Activated CD4-positive, alpha-beta memory T cell treated with anti-CD3 and anti-CD28 coated beads for 36 hours (primary cell): ENCODE results near the gene TSC22D4. TPM values are rescaled to one million over a fixed set of nuclear protein-coding genes. Genes with fewer than 3 reads are reported as not detected.
A peak's percentile ranks its signal among the peaks of the same experiment; 100 is the strongest.
"Not testable (repeated sequence)": the region's sequence is repeated elsewhere in the genome, so short reads cannot be mapped to it uniquely, and the experiment has no call there.

ENCODE experiments used
- CTCF ChIA-PET: fragments of 350-600 bp; sonication (Branson Sonifier 250); formaldehyde crosslinking; loops from one replicate; lab custom pipeline; 2021; ENCODE audit warnings: antibody characterized with exemption, inconsistent platforms; lab: Charles Lee
- POLR2A ChIA-PET: fragments of 350-600 bp; sonication (Branson Sonifier 250); formaldehyde crosslinking; loops from one replicate; lab custom pipeline; 2021; ENCODE audit warnings: antibody characterized with exemption; lab: Charles Lee
- DNase-seq: peaks from one replicate; pipeline ENCODE4 v3.0.0-alpha.2; 2020
- H3K27ac Mint-ChIP-seq: one replicate; pipeline ENCODE4 v1.8.0; 2021; ENCODE audit warnings: mixed read lengths
- H3K27me3 Mint-ChIP-seq: one replicate; pipeline ENCODE4 v1.8.0; 2021; ENCODE audit warnings: mixed read lengths
- H3K36me3 Mint-ChIP-seq: one replicate; pipeline ENCODE4 v1.8.0; 2021; ENCODE audit warnings: mixed read lengths
- H3K4me1 Mint-ChIP-seq: one replicate; pipeline ENCODE4 v1.8.0; 2021; ENCODE audit warnings: low read depth, mixed read lengths
- H3K4me3 Mint-ChIP-seq: one replicate; pipeline ENCODE4 v1.8.0; 2021; ENCODE audit warnings: mild to moderate bottlenecking, mixed read lengths
- H3K9me3 Mint-ChIP-seq: one replicate; pipeline ENCODE4 v1.8.0; 2021; ENCODE audit warnings: mixed read lengths
- intact Hi-C: fragments of 100-400 bp; cut with micrococcal nuclease; formaldehyde crosslinking; loops from one replicate; pipeline ENCODE4 v1.15.1; 2023
- total RNA-seq, 2 experiments: library from RNA; stranded (reverse); gene quantifications; one replicate each; pipeline ENCODE4 v1.2.3, GENCODE V29; 2021

TSC22D4 gene
- total RNA-seq, 2 experiments from 2014 or later, result 87.8 to 89.5 TPM

DNA sequence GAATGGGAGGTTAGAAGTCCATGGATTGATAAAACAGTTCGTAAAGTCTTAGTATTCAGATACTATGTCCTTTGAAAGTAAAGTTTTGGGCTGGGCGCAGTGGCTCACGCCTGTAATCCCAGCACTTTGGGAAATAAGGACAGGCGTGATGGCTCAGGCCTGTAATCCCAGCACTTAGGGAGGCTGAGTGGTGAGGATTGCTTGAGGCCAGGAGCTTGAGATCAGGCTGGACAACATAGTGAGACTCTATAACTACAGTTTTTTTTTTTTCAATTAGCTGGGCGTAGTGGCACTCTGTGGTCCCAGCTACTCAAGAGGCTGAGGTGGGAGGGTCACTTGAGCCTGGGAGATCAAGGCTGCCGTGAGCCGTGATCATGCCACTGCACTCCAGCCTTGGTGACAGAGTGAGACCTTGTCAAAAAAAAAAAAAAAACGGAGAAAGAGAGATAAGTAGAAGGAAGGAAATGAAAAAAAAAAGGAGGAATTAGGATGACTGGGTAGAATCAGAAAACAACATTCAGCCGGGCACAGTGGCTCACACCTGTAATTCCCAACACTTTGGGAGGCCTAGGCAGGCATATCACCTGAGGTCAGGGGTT is 34.3 kb upstream of the TSC22D4 start:
- no peaks in the 10 kb centered on the region for H3K36me3 Mint-ChIP-seq
- H3K27ac Mint-ChIP-seq, result no peak overlapping the region
- no peak overlapping the region for H3K4me3 Mint-ChIP-seq
- intact Hi-C loops, result no loop called here
- H3K27me3 Mint-ChIP-seq, result no peaks in the 10 kb centered on the region
- H3K4me1 Mint-ChIP-seq, result peaks cover 21% of the 10 kb centered on the region
- ChIA-PET POLR2A (no interaction called here), CTCF (interaction anchor here (1.1 kb wide), 1 partner anchor 46 kb away, joined by 4 read pairs; no protein-coding TSS in a partner anchor)
- no peaks in the 10 kb centered on the region for H3K9me3 Mint-ChIP-seq
- DNase-seq, result no peak

DNA sequence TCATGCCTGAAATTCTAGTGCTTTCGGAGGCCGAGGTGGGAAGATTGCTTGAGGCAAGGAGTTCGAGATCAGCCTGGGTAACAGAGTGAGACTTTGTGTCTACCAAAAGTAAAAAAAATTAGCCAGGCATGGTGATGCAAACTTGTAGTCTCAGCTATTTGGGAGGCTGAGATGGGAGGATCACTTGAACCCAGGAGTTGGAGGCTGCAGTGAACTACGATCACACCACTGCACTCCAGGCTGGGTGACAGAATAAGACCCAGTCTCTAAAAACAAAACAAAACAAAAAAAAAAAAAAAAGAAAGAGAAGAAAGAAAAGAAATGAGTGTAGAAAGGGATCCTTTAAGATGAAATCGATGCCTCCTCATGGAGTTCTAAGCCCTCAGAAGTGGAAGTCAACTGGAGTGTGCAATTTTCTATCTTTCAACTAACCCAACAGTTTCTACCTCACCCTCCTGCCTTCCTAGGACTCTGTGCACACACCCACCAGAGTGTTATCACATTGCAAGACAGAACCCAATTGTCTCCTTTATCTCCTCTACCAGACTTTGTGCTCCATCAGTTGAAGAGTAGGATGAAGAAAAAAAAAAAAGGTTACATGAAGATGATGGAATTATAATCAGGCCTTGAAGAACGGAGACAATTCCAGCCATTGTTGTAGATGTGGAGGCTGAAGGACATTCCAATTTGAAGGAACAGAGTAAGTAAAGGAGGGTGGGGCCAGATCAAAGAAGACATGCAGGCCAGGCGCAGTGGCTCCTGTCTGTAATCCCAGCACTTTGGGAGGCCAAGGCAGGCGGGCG is 31.6 kb upstream of the TSC22D4 start:
- intact Hi-C loops, result no loop called here
- H3K36me3 Mint-ChIP-seq, result no peaks in the 10 kb centered on the region
- POLR2A ChIA-PET, result no interaction called here
- no peak overlapping the region for H3K27ac Mint-ChIP-seq
- no peak for DNase-seq
- no peaks in the 10 kb centered on the region for H3K9me3 Mint-ChIP-seq
- H3K27me3 Mint-ChIP-seq, result no peaks in the 10 kb centered on the region
- no peak overlapping the region for H3K4me3 Mint-ChIP-seq
- peaks cover 6% of the 10 kb centered on the region for H3K4me1 Mint-ChIP-seq
- CTCF ChIA-PET, result no interaction called here

DNA sequence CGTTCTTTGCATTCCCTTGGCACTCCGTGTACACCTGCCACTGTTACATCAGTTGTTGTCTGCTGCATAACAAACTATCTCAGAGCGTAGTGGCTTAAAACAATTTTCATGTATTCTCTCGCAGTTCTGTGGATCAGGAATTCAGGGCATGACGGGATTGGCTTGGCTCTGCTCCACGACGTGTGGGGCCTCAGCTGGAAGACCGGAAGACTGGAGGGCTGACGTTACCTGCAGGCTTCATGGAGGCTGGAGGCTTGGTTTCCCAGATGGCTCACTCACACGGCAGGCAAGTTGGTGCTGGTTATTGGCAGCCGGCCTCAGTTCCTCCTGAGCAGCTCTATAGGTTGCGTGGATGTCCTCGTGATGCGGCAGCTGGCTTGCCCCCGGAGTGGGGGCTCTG is 30.2 kb upstream of the TSC22D4 start:
- no peaks in the 10 kb centered on the region for H3K27me3 Mint-ChIP-seq
- H3K4me1 Mint-ChIP-seq, result no peaks in the 10 kb centered on the region
- ChIA-PET CTCF (no interaction called here), POLR2A (no interaction called here)
- DNase-seq, result no peak
- H3K9me3 Mint-ChIP-seq, result no peaks in the 10 kb centered on the region
- peak overlapping the region; percentile 26 for H3K27ac Mint-ChIP-seq
- no peak overlapping the region for H3K4me3 Mint-ChIP-seq
- intact Hi-C loops, result no loop called here
- no peaks in the 10 kb centered on the region for H3K36me3 Mint-ChIP-seq

DNA sequence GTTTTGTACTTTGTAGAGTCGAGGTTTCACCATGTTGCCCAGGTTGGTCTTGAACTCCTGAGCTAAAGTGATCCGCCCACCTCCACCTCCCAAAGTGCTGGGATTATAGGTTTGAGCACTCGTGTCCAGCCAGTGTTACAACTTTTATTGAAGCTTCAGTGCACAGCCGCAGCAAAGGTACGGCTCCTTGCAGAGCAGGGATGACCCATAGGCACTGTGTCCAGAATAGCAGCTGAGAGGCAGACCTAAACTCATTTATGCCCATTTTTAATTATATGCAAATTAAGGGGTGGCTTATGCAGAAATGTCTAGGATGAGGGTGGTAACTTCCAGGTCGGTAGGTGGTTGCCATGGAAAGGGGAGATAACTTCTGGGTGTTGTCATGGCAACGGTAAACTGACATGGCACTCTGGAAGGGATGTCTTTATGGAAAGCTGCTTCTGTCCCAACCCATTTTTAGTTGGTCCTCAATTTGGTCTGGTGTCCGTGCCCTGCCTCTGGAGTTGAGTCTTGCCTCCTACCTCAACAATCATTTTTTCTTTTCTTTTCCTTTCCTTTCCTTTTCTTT is 27.4 kb upstream of the TSC22D4 start:
- POLR2A ChIA-PET, result interaction anchor here (0.6 kb wide), 1 partner anchor 54 kb away, joined by 3 read pairs; no protein-coding TSS in a partner anchor
- no peaks in the 10 kb centered on the region for H3K36me3 Mint-ChIP-seq
- H3K27me3 Mint-ChIP-seq, result no peaks in the 10 kb centered on the region
- intact Hi-C loops, result no loop called here
- CTCF ChIA-PET, result interaction anchor here (0.6 to 1.0 kb wide), 2 partner anchors 9 to 61 kb away, joined by 3 read pairs; no protein-coding TSS in a partner anchor
- H3K9me3 Mint-ChIP-seq, result no peaks in the 10 kb centered on the region
- H3K4me1 Mint-ChIP-seq, result no peaks in the 10 kb centered on the region
- H3K4me3 Mint-ChIP-seq, result no peak overlapping the region
- H3K27ac Mint-ChIP-seq, result no peak overlapping the region
- no peak for DNase-seq

- no peaks in the 10 kb centered on the region for H3K27me3 Mint-ChIP-seq
- no peaks in the 10 kb centered on the region for H3K36me3 Mint-ChIP-seq
- DNase-seq, result no peak
- CTCF ChIA-PET, result no interaction called here
- no peak overlapping the region for H3K27ac Mint-ChIP-seq
- intact Hi-C loops, result no loop called here
- no peaks in the 10 kb centered on the region for H3K9me3 Mint-ChIP-seq
- no peaks in the 10 kb centered on the region for H3K4me1 Mint-ChIP-seq
- POLR2A ChIA-PET, result no interaction called here
- H3K4me3 Mint-ChIP-seq, result no peak overlapping the region
Measured at GRCh38 chr7:100504887-100505611, 26.0 kb upstream of the TSC22D4 start.

GRCh38 chr7:100504031-100504430 is 25.0 kb upstream of the TSC22D4 start:
- H3K36me3 Mint-ChIP-seq, intact Hi-C loops, CTCF ChIA-PET: not testable (repeated sequence)

GRCh38 chr7:100500743-100501142 is 21.7 kb upstream of the TSC22D4 start:
- H3K9me3 Mint-ChIP-seq, intact Hi-C loops, H3K36me3 Mint-ChIP-seq, H3K27me3 Mint-ChIP-seq, H3K4me3 Mint-ChIP-seq, H3K4me1 Mint-ChIP-seq, DNase-seq, H3K27ac Mint-ChIP-seq, POLR2A ChIA-PET: not testable (repeated sequence)
- CTCF ChIA-PET, result interaction anchor here (0.9 kb wide), 1 partner anchor 65 kb away, joined by 3 read pairs; no protein-coding TSS in a partner anchor

More at GRCh38 chr7:100504031-100504430, 25.0 kb upstream of the TSC22D4 start:
- H3K27me3 Mint-ChIP-seq, H3K27ac Mint-ChIP-seq, H3K4me1 Mint-ChIP-seq, H3K9me3 Mint-ChIP-seq, DNase-seq, H3K4me3 Mint-ChIP-seq, POLR2A ChIA-PET: not testable (repeated sequence)

- H3K4me3 Mint-ChIP-seq, result no peak overlapping the region
- H3K36me3 Mint-ChIP-seq, result no peaks in the 10 kb centered on the region
- DNase-seq, result no peak
- intact Hi-C loops, result no loop called here
- H3K9me3 Mint-ChIP-seq, result no peaks in the 10 kb centered on the region
- peaks cover 7% of the 10 kb centered on the region for H3K4me1 Mint-ChIP-seq
- peaks cover 1% of the 10 kb centered on the region for H3K27me3 Mint-ChIP-seq
- ChIA-PET POLR2A (no interaction called here), CTCF (interaction anchor here (0.9 to 1.6 kb wide), 5 partner anchors 14 to 90 kb away, joined by 3 to 5 read pairs (median 3); no protein-coding TSS in a partner anchor)
- H3K27ac Mint-ChIP-seq, result no peak overlapping the region
Measured at GRCh38 chr7:100496509-100496908, 17.5 kb upstream of the TSC22D4 start.

- H3K4me1 Mint-ChIP-seq, result peaks cover 9% of the 10 kb centered on the region
- H3K27ac Mint-ChIP-seq, result no peak overlapping the region
- ChIA-PET CTCF (interaction anchor here (0.8 to 3.4 kb wide), 4 partner anchors 11 to 66 kb away, joined by 4 to 17 read pairs (median 10); no protein-coding TSS in a partner anchor), POLR2A (interaction anchor here (0.7 to 1.7 kb wide), 4 partner anchors 49 to 96 kb away, joined by 3 to 4 read pairs (median 3); partner anchors contain the start of genes FBXO24, LRCH4 and MEPCE)
- peak overlapping the region; percentile 64 for H3K4me3 Mint-ChIP-seq
- H3K27me3 Mint-ChIP-seq, result peaks cover 1% of the 10 kb centered on the region
- H3K9me3 Mint-ChIP-seq, result no peaks in the 10 kb centered on the region
- DNase-seq, result peak; percentile 76
- H3K36me3 Mint-ChIP-seq, result no peaks in the 10 kb centered on the region
- intact Hi-C loops, result no loop called here
Measured at GRCh38 chr7:100493476-100494264, 14.7 kb upstream of the TSC22D4 start.

GRCh38 chr7:100492738-100493475 is 13.9 kb upstream of the TSC22D4 start:
- peak overlapping the region; percentile 60 for H3K4me3 Mint-ChIP-seq
- H3K4me1 Mint-ChIP-seq, result peaks cover 9% of the 10 kb centered on the region
- CTCF ChIA-PET, result interaction anchor here (0.8 to 3.4 kb wide), 4 partner anchors 11 to 67 kb away, joined by 4 to 17 read pairs (median 10); no protein-coding TSS in a partner anchor
- no peak for DNase-seq
- no peaks in the 10 kb centered on the region for H3K36me3 Mint-ChIP-seq
- H3K9me3 Mint-ChIP-seq, result no peaks in the 10 kb centered on the region
- no peak overlapping the region for H3K27ac Mint-ChIP-seq
- intact Hi-C loops, result no loop called here
- peaks cover 1% of the 10 kb centered on the region for H3K27me3 Mint-ChIP-seq
- POLR2A ChIA-PET, result interaction anchor here (0.9 to 1.7 kb wide), 2 partner anchors 93 to 97 kb away, joined by 3 to 4 read pairs; partner anchors contain the start of genes FBXO24 and LRCH4
